ENCODE data around the gene EPB41L3.

EPB41L3 gene

GRCh38 chr18:5439986-5440696 is 103.7 kb downstream of the EPB41L3 start:
- TF ChIP-seq, protein P1, sequence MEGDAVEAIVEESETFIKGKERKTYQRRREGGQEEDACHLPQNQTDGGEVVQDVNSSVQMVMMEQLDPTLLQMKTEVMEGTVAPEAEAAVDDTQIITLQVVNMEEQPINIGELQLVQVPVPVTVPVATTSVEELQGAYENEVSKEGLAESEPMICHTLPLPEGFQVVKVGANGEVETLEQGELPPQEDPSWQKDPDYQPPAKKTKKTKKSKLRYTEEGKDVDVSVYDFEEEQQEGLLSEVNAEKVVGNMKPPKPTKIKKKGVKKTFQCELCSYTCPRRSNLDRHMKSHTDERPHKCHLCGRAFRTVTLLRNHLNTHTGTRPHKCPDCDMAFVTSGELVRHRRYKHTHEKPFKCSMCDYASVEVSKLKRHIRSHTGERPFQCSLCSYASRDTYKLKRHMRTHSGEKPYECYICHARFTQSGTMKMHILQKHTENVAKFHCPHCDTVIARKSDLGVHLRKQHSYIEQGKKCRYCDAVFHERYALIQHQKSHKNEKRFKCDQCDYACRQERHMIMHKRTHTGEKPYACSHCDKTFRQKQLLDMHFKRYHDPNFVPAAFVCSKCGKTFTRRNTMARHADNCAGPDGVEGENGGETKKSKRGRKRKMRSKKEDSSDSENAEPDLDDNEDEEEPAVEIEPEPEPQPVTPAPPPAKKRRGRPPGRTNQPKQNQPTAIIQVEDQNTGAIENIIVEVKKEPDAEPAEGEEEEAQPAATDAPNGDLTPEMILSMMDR (IDR thresholded peaks at IDR 0.05) = no peak
- H3K4me1 ChIP-seq = no peaks in the 10 kb centered on the region
- intact Hi-C loops (cut with DNase I; ENCODE audit: low total_unique reads) = no loop called here
- DNase-seq = no peak
- no peaks in the 10 kb centered on the region for H3K27me3 ChIP-seq
- H3K4me3 ChIP-seq = no peak overlapping the region
- H3K36me3 ChIP-seq = no peaks in the 10 kb centered on the region
- H3K9me3 ChIP-seq = no peaks in the 10 kb centered on the region
- no peak overlapping the region for H3K27ac ChIP-seq

DNA sequence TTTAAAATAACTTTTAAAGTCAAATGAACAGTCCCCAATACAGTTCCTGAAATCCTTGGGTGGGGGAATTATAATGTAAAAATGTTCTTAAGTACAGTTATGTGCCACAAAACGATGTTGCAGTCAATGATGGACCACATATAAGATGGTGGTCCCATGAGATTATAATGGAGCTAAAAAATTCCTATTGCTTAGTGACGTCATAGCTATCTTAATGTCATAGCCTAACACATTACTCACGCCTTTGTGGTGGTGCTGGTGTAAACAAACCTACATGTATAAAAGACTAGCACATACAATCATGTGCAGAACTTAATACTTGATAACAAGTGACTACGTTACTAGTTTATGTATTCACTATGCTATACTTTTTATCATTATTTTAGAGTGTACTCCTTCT is 109.4 kb downstream of the EPB41L3 start:
- Histone ChIP-seq H3K27me3 (no peaks in the 10 kb centered on the region), H3K36me3 (no peaks in the 10 kb centered on the region), H3K27ac (no peak overlapping the region), H3K4me3 (no peak overlapping the region), H3K4me1 (no peaks in the 10 kb centered on the region), H3K9me3 (no peaks in the 10 kb centered on the region)
- no peak for DNase-seq
- TF ChIP-seq, protein P1 (IDR thresholded peaks at IDR 0.05) = no peak
- intact Hi-C loops (cut with DNase I; ENCODE audit: low total_unique reads) = no loop called here

DNA sequence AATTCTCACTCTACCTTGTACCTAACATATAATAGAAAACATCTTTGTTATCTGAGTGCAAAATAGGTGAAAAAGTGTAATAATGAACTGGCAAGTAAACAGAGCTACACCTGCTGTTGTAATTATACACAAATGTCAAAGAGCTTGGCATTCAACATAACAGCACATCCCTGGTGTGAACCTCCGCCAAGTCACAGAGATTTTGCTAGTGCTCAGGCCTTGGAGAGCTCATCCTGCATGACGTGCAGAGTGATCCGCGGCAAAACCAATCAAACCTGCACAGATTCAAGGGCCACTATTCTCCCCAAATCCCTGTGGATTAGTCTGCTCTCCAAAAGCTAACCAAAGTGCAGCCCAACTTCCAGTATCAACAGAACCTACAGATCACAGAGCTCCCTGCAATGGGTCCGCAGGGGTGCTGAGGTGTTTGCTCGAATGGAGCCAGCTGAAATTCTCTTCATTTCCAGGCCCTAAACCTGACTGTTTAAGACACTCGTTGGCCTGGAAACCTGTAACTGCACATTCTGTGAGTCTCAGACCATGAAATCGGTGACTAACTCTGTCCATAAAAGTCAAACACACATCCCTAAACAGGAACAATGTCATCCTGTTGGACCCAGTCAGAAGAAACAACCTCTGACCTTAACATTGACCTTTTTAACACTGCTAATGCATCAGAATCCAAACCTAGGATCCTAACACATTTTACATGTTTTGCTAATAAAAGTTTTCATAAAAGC is 111.8 kb downstream of the EPB41L3 start:
- Histone ChIP-seq H3K27ac (no peak overlapping the region), H3K4me3 (no peak overlapping the region), H3K9me3 (no peaks in the 10 kb centered on the region), H3K27me3 (no peaks in the 10 kb centered on the region), H3K36me3 (no peaks in the 10 kb centered on the region), H3K4me1 (no peaks in the 10 kb centered on the region)
- intact Hi-C loops (cut with DNase I; ENCODE audit: low total_unique reads) = no loop called here
- TF ChIP-seq, protein P1 (IDR thresholded peaks at IDR 0.05) = no peak
- no peak for DNase-seq

GRCh38 chr18:5430131-5430530 is 113.7 kb downstream of the EPB41L3 start:
- Histone ChIP-seq H3K27ac (no peak overlapping the region), H3K4me1 (no peaks in the 10 kb centered on the region), H3K27me3 (no peaks in the 10 kb centered on the region), H3K4me3 (no peak overlapping the region), H3K36me3 (no peaks in the 10 kb centered on the region), H3K9me3 (no peaks in the 10 kb centered on the region)
- intact Hi-C loops (cut with DNase I; ENCODE audit: low total_unique reads) = no loop called here
- TF ChIP-seq, protein P1 (IDR thresholded peaks at IDR 0.05) = no peak
- no peak for DNase-seq

GRCh38 chr18:5429681-5430080 is 114.1 kb downstream of the EPB41L3 start:
- H3K4me3 ChIP-seq = no peak overlapping the region
- no peak overlapping the region for H3K27ac ChIP-seq
- H3K27me3 ChIP-seq = no peaks in the 10 kb centered on the region
- TF ChIP-seq, protein P1 (IDR thresholded peaks at IDR 0.05) = no peak
- intact Hi-C loops (cut with DNase I; ENCODE audit: low total_unique reads) = no loop called here
- H3K9me3 ChIP-seq = no peaks in the 10 kb centered on the region
- H3K4me1 ChIP-seq = no peaks in the 10 kb centered on the region
- DNase-seq = no peak
- H3K36me3 ChIP-seq = no peaks in the 10 kb centered on the region
